Inferior parietal cortex (tissue), 1 donor: ENCODE data around the gene ELL.
"Not testable (repeated sequence)": the region's sequence is repeated elsewhere in the genome, so short reads cannot be mapped to it uniquely, and the experiment has no call there.

ENCODE experiments used
- DNase-seq: peaks from one replicate; pipeline ENCODE4 v3.0.0-alpha.2; 2016; ENCODE audit errors: extremely low spot score

Gene ELL

GRCh38 chr19:18532168-18532890, 10.5 kb upstream of the ELL start:
- DNase-seq = no peak

GRCh38 chr19:18531485-18531884, 9.6 kb upstream of the ELL start:
- DNase-seq = no peak

- DNase-seq = no peak
Observed at GRCh38 chr19:18529782-18530181, 7.9 kb upstream of the ELL start.

GRCh38 chr19:18526316-18526715, 4.4 kb upstream of the ELL start:
- no peak for DNase-seq

- DNase-seq = no peak
Observed at GRCh38 chr19:18523841-18524240, 2.0 kb upstream of the ELL start.

- DNase-seq = not testable (repeated sequence)
Observed at GRCh38 chr19:18522862-18523440, 1.1 kb upstream of the ELL start.

- peak; percentile 99 for DNase-seq
Observed at GRCh38 chr19:18522124-18522861, 423 bp upstream of the ELL start.

- no peak for DNase-seq
Observed at GRCh38 chr19:18520848-18521691, 800 bp downstream of the ELL start.

GRCh38 chr19:18519962-18520847, 1.7 kb downstream of the ELL start:
- DNase-seq = no peak

- no peak for DNase-seq
Observed at GRCh38 chr19:18518639-18519038, 3.2 kb downstream of the ELL start.

- DNase-seq = no peak
Observed at GRCh38 chr19:18517606-18518005, 4.3 kb downstream of the ELL start.

- DNase-seq = no peak
Observed at GRCh38 chr19:18515959-18516358, 5.9 kb downstream of the ELL start.

GRCh38 chr19:18514800-18515682, 6.8 kb downstream of the ELL start:
- no peak for DNase-seq

GRCh38 chr19:18513868-18514267, 8.0 kb downstream of the ELL start:
- DNase-seq = no peak

GRCh38 chr19:18510216-18510615, 11.7 kb downstream of the ELL start:
- DNase-seq = no peak

- no peak for DNase-seq
Observed at GRCh38 chr19:18508585-18508984, 13.3 kb downstream of the ELL start.

GRCh38 chr19:18507727-18508440, 14.0 kb downstream of the ELL start:
- DNase-seq = no peak

GRCh38 chr19:18507021-18507726, 14.7 kb downstream of the ELL start:
- DNase-seq = no peak
